Measurements from ENCODE around the gene ERICH4. TPM values are rescaled to one million over a fixed set of nuclear protein-coding genes. Genes with fewer than 3 reads are reported as not detected.
A peak's percentile ranks its signal among the peaks of the same experiment; 100 is the strongest.
"Not testable (repeated sequence)": the region's sequence is repeated elsewhere in the genome, so short reads cannot be mapped to it uniquely, and the experiment has no call there.

ERICH4 gene
- total RNA-seq, 1 donor from 2014 or later, result not detected

DNA sequence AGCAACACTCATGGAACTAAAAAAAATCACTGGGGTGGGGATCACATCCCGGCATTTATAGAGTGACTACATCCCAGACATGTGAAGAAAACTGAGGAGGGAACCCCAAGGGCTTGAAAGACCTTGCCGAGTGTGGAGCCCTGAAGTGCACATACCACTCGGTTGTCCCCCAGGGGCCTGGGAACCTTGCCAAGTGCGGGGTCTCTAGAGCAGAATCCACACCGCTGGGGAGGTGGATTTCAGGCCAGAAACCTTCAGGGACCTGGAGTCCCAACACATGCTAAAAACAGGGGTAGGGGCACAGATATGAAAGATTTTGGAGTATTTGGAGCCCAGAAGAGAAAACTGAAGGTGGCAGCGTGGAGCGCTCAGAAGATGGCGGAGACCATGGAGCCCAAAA lies 35.2 kb downstream of the ERICH4 start:
- no peak for DNase-seq (ENCODE audit: low read depth in 2 of 2)

- DNase-seq (ENCODE audit: low read depth in 2 of 2), result peak; percentile 87 to 95
Observed at GRCh38 chr19:41478875-41479756, 36.2 kb downstream of the ERICH4 start.

DNA sequence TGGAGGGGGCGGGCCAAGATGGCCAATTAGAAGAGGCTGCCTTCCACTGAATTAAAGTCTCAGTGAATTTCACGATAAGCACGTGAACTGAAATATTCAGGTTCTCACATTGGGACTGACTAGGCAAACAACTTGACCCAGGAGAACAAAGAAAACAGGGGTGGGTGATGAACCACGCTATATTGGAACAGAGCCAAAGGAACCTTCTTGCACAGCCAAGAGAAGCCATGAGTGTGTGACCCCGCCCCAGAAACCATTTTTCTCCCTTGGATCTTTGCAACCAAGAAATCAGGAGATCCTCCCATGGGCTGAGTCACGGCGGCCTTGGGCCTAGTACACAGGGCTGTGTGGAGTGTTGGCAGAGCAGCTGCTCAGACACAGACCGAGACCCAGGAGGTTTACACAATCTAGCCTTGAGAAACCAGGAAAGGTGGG lies 36.8 kb downstream of the ERICH4 start:
- DNase-seq (ENCODE audit: low read depth in 2 of 2), result peak; percentile 70 to 97

DNA sequence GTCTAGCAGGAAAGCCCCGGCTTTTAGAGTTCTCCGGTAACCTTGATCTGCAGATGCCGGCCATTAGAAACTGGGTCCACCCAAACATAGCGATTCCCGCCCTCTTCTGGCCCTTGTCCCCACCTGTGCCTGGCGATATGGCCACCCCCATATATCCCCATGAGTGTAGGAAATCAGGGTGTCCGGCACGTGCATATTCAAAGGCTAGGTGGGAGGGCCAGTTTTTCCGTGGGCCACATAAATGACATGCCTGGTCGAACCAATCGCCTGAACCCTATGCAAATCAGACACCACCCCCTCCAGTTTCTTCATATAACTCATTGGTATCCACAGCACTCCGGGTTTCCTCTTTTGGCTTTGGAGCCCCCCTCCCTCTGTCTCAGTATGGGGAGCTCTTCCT lies 37.4 kb downstream of the ERICH4 start:
- DNase-seq (ENCODE audit: low read depth in 2 of 2), result peak in 1 of 2 donors; percentile 87

GRCh38 chr19:41484822-41485221 lies 41.9 kb downstream of the ERICH4 start:
- DNase-seq (ENCODE audit: low read depth in 2 of 2), result no peak

- DNase-seq (ENCODE audit: low read depth in 2 of 2), result not testable (repeated sequence)
Observed at GRCh38 chr19:41486953-41487352, 44.0 kb downstream of the ERICH4 start.

DNA sequence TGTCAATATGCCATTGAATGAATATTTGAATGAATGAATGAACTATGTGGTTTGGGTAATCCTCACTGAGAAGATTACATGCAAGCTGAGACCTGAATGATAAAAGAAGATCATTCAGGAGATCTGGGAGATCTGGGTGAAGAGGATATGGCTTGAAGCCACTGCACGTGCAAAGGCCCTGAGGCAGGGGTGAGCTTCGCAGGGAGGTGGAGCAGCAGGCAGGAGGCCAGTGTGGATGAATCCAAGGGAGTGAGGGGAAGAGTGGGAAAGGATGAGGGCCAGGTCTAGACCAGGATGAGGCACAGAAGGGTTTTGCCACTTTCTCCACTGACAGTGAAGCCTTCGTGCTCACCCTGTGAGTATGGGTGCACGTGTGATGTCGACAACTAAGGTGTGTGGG lies 49.9 kb downstream of the ERICH4 start:
- no peak for DNase-seq (ENCODE audit: low read depth in 2 of 2)

Other genes with a start within 250 kb of the ERICH4 start
- 0.65 TPM in 1 of 2 replicates, not detected in the other for gene CYP2S1, start 249.9 kb upstream of the ERICH4 start, total RNA-seq
- gene AXL, start 223.9 kb upstream of the ERICH4 start, total RNA-seq, result 2.6 and 27.0 TPM in 2 replicates
- gene HNRNPUL1, start 178.8 kb upstream of the ERICH4 start, total RNA-seq, result 42.1 and 53.0 TPM in 2 replicates
- 4.4 and 8.7 TPM in 2 replicates for gene CCDC97, start 133.0 kb upstream of the ERICH4 start, total RNA-seq
- gene TGFB1, start 89.2 kb upstream of the ERICH4 start, total RNA-seq, result 17.4 and 19.6 TPM in 2 replicates
- 6.3 and 6.9 TPM in 2 replicates for gene B9D2, start 79.0 kb upstream of the ERICH4 start, total RNA-seq
- 2.2 and 3.3 TPM in 2 replicates for gene TMEM91, start 66.6 kb upstream of the ERICH4 start, total RNA-seq
- 12.9 and 13.9 TPM in 2 replicates for gene EXOSC5, start 45.8 kb upstream of the ERICH4 start, total RNA-seq
- gene BCKDHA, start 45.3 kb upstream of the ERICH4 start, total RNA-seq, result 36.1 and 40.1 TPM in 2 replicates
- gene B3GNT8, start 15.8 kb upstream of the ERICH4 start, total RNA-seq, result 2.2 and 3.0 TPM in 2 replicates
- 30.5 and 36.3 TPM in 2 replicates for gene DMAC2, start 3.2 kb upstream of the ERICH4 start, total RNA-seq
- gene CEACAM21, start 133.0 kb downstream of the ERICH4 start, total RNA-seq, result 6.8 and 10.7 TPM in 2 replicates
- not detected in 2 replicates for gene CEACAM4, start 183.9 kb downstream of the ERICH4 start, total RNA-seq
- gene CEACAM7, start 245.1 kb downstream of the ERICH4 start, total RNA-seq, result 0.44 and 0.60 TPM in 2 replicates